H1 (cell line): ENCODE measurements around the gene TFCP2L1. TPM values are rescaled to one million over a fixed set of nuclear protein-coding genes. Genes with fewer than 3 reads are reported as not detected.
A peak's percentile ranks its signal among the peaks of the same experiment; 100 is the strongest.

Source experiments
- CTCF ChIA-PET: fragments of 300-600 bp; sonication (Branson Sonifier 250); formaldehyde crosslinking; loops from one replicate; lab custom pipeline; 2021; ENCODE audit not compliant: partially characterized antibody; lab: Charles Lee
- POLR2A ChIA-PET: fragments of 300-600 bp; sonication (Branson Sonifier 250); formaldehyde crosslinking; loops from one replicate; lab custom pipeline; 2021; ENCODE audit warnings: inconsistent platforms; ENCODE audit not compliant: partially characterized antibody; lab: Charles Lee
- DNase-seq, 2 experiments: peaks; one replicate each; pipeline versions ENCODE4 v3.0.0 to v3.0.0-alpha.2; 2010 to 2022; ENCODE audit warnings: low spot score in 2 of 2, low read depth in 1 of 2, mixed read lengths in 1 of 2
- FAIRE-seq: peaks from 2 replicates; lab custom pipeline; 2011; peaks lifted over from hg19 to GRCh38; lab: Jason Lieb, UNC
- H2AFZ ChIP-seq: 2 replicates; pipeline ENCODE4 v1.8.1; 2012; ENCODE audit warnings: low read length, inconsistent platforms
- H2AK5ac ChIP-seq: 2 replicates; pipeline ENCODE4 v1.6.1; 2013; ENCODE audit warnings: low read depth, low read length
- H2BK120ac ChIP-seq: replicated peaks from 2 replicates; pipeline ENCODE3; 2013; ENCODE audit warnings: low read depth, low read length, inconsistent platforms
- H2BK12ac ChIP-seq: 2 replicates; pipeline ENCODE4 v1.6.1; 2013; ENCODE audit warnings: low read depth, low read length
- H2BK15ac ChIP-seq: 2 replicates; pipeline ENCODE4 v1.6.1; 2013; ENCODE audit warnings: low read length
- H2BK20ac ChIP-seq: 2 replicates; pipeline ENCODE4 v1.6.1; 2013; ENCODE audit warnings: low read length
- H2BK5ac ChIP-seq: 2 replicates; pipeline ENCODE4 v1.6.1; 2013; ENCODE audit warnings: low read depth, low read length
- H3K14ac ChIP-seq: 2 replicates; pipeline ENCODE4 v1.6.1; 2013; ENCODE audit warnings: inconsistent platforms; ENCODE audit not compliant: insufficient read length
- H3K18ac ChIP-seq: 2 replicates; pipeline ENCODE4 v1.6.1; 2013; ENCODE audit warnings: low read length; ENCODE audit errors: extremely low read depth
- H3K23ac ChIP-seq: 2 replicates; pipeline ENCODE4 v1.6.1; 2013; ENCODE audit warnings: inconsistent platforms; ENCODE audit not compliant: insufficient read length
- H3K23me2 ChIP-seq: 2 replicates; pipeline ENCODE4 v1.6.1; 2013; ENCODE audit warnings: low read depth, low read length
- H3K27ac ChIP-seq: 2 replicates; pipeline ENCODE4 v1.6.1; 2011; ENCODE audit warnings: low read depth, low read length, inconsistent platforms
- H3K27me3 ChIP-seq, 4 experiments: replicated peaks in 1 of 4; 1 replicate in 1 of 4; 2 replicates in 3 of 4; pipeline versions ENCODE4 v1.6.1 to v1.8.1; 2011 to 2013; ENCODE audit warnings: low read length in 3 of 4, mild to moderate bottlenecking in 3 of 4, inconsistent platforms in 2 of 4, mixed read lengths in 2 of 4, moderate library complexity in 1 of 4; ENCODE audit not compliant: control insufficient read depth in 3 of 4, insufficient read depth in 3 of 4; ENCODE audit errors: extremely low read depth in 1 of 4
- H3K36me3 ChIP-seq, 4 experiments: 2 replicates each; pipeline versions ENCODE4 v1.6.1 to v1.8.1; 2011 to 2013; ENCODE audit warnings: mild to moderate bottlenecking in 4 of 4, low read length in 3 of 4, moderate library complexity in 2 of 4, control low read depth in 1 of 4, inconsistent platforms in 1 of 4; ENCODE audit not compliant: insufficient read depth in 4 of 4, control insufficient read depth in 2 of 4
- H3K4ac ChIP-seq: replicated peaks from 2 replicates; pipeline ENCODE3; 2013; ENCODE audit warnings: low read length, low read depth, mixed read lengths, inconsistent platforms; ENCODE audit not compliant: insufficient read length
- H3K4me1 ChIP-seq, 4 experiments: replicated peaks in 1 of 4; 1 replicate in 1 of 4; 2 replicates in 3 of 4; pipeline versions ENCODE4 v1.6.1 to v1.8.1; 2011 to 2013; ENCODE audit warnings: low read length in 3 of 4, inconsistent platforms in 2 of 4, mixed read lengths in 1 of 4; ENCODE audit not compliant: insufficient read depth in 4 of 4, control insufficient read depth in 3 of 4
- H3K4me2 ChIP-seq, 2 experiments: 2 replicates each; pipeline versions ENCODE4 v1.6.1 to v1.8.1; 2011 to 2013; ENCODE audit warnings: low read depth in 2 of 2, low read length in 2 of 2, control low read depth in 1 of 2, inconsistent platforms in 1 of 2, mild to moderate bottlenecking in 1 of 2; ENCODE audit not compliant: insufficient read depth in 1 of 2
- H3K4me3 ChIP-seq, 4 experiments: fragments of 200-600, 300-600 bp in 1 of 4; sonication (generic), shearing (Covaris generic), sonication (Bioruptor Twin) in 1 of 4; 2 replicates each; pipeline versions ENCODE4 v1.5.1 to v1.8.1; 2011 to 2016; ENCODE audit warnings: low read length in 4 of 4, low read depth in 3 of 4, control low read depth in 2 of 4, inconsistent platforms in 2 of 4, mild to moderate bottlenecking in 2 of 4, mixed read lengths in 1 of 4, moderate library complexity in 1 of 4; ENCODE audit not compliant: insufficient read depth in 2 of 4; ENCODE audit errors: extremely low read depth in 1 of 4
- H3K56ac ChIP-seq: replicated peaks from 2 replicates; pipeline ENCODE3; 2013; ENCODE audit warnings: low read depth, mild to moderate bottlenecking, mixed read lengths, low read length, inconsistent platforms; ENCODE audit not compliant: insufficient read length
- H3K79me1 ChIP-seq: 2 replicates; pipeline ENCODE4 v1.6.1; 2013; ENCODE audit warnings: low read depth, low read length, control low read depth
- H3K79me2 ChIP-seq, 2 experiments: 2 replicates each; pipeline versions ENCODE4 v1.6.1 to v1.8.1; 2012 to 2013; ENCODE audit warnings: low read length in 2 of 2, mild to moderate bottlenecking in 2 of 2, inconsistent platforms in 1 of 2; ENCODE audit not compliant: insufficient read depth in 2 of 2, control insufficient read depth in 1 of 2
- H3K9ac ChIP-seq, 4 experiments: replicated peaks in 1 of 4; 1 replicate in 1 of 4; 2 replicates in 3 of 4; pipeline versions ENCODE4 v1.6.1 to v1.8.1; 2011 to 2013; ENCODE audit warnings: low read depth in 3 of 4, low read length in 3 of 4, control low read depth in 2 of 4, mild to moderate bottlenecking in 2 of 4, moderate library complexity in 2 of 4, inconsistent platforms in 1 of 4; ENCODE audit errors: extremely low read depth in 1 of 4
- H3K9me3 ChIP-seq, 2 experiments: 2 replicates each; pipeline versions ENCODE4 v1.6.1 to v1.8.1; 2012 to 2013; ENCODE audit warnings: mild to moderate bottlenecking in 2 of 2, moderate library complexity in 2 of 2, control low read depth in 1 of 2, inconsistent platforms in 1 of 2, low read depth in 1 of 2, low read length in 1 of 2, mixed read lengths in 1 of 2; ENCODE audit not compliant: insufficient read depth in 2 of 2
- H4K20me1 ChIP-seq, 2 experiments: replicated peaks in 1 of 2; 2 replicates each; pipeline versions ENCODE3 to v1.8.1; 2011 to 2013; ENCODE audit warnings: inconsistent platforms in 2 of 2, low read length in 2 of 2, mild to moderate bottlenecking in 1 of 2; ENCODE audit not compliant: insufficient read depth in 2 of 2, control insufficient read depth in 1 of 2
- H4K5ac ChIP-seq: 2 replicates; pipeline ENCODE4 v1.6.1; 2013; ENCODE audit warnings: low read length, low read depth, mixed read lengths, inconsistent platforms; ENCODE audit not compliant: insufficient read length
- H4K8ac ChIP-seq: 2 replicates; pipeline ENCODE4 v1.8.0; 2013; ENCODE audit warnings: mild to moderate bottlenecking, moderate library complexity, low read length, inconsistent platforms; ENCODE audit not compliant: insufficient read depth; ENCODE audit errors: extremely low read depth
- H4K91ac ChIP-seq: replicated peaks from 2 replicates; pipeline ENCODE3; 2013; ENCODE audit warnings: low read length, mixed read lengths, inconsistent platforms; ENCODE audit not compliant: insufficient read length
- ASH2L ChIP-seq: fragments of 200-600, 300-600 bp; sonication (generic); IDR thresholded peaks from one replicate; pipeline ENCODE4 v1.7.1; 2017; ENCODE audit warnings: low read length
- CBX5 ChIP-seq: fragments of 300-800, 300-1000 bp; sonication (generic); IDR thresholded peaks from 2 replicates; pipeline ENCODE4 v1.7.1; 2016; ENCODE audit warnings: antibody characterized with exemption, low read length, low read depth
- CBX8 ChIP-seq: fragments of 300-800, 300-1000 bp; sonication (generic); IDR thresholded peaks from 2 replicates; pipeline ENCODE4 v1.7.1; 2016; ENCODE audit warnings: low read depth, low read length, borderline replicate concordance
- GABPA ChIP-seq: IDR thresholded peaks from 2 replicates; pipeline ENCODE4 v1.6.1; 2011; ENCODE audit warnings: mild to moderate bottlenecking, low read length, moderate library complexity, borderline replicate concordance; ENCODE audit not compliant: insufficient read depth
- NRF1 ChIP-seq: IDR thresholded peaks from 2 replicates; pipeline ENCODE4 v1.6.1; 2011; ENCODE audit warnings: mild to moderate bottlenecking, low read depth, low read length, improper control_type of control experiment
- POLR2A ChIP-seq, 2 experiments: IDR thresholded peaks; 1 replicate in 1 of 2; 2 replicates in 1 of 2; pipeline ENCODE4 v1.6.1; 2011; ENCODE audit warnings: low read depth in 2 of 2, low read length in 2 of 2, mild to moderate bottlenecking in 2 of 2; ENCODE audit errors: control extremely low read depth in 1 of 2
- SIX5 ChIP-seq: IDR thresholded peaks from 2 replicates; pipeline ENCODE4 v1.6.1; 2011; ENCODE audit warnings: mild to moderate bottlenecking, low read depth, low read length
- SP4 ChIP-seq: IDR thresholded peaks from 2 replicates; pipeline ENCODE4 v1.6.1; 2012; ENCODE audit warnings: low read length, inconsistent platforms
- TBP ChIP-seq: IDR thresholded peaks from 2 replicates; pipeline ENCODE4 v1.6.1; 2011; ENCODE audit warnings: low read depth, low read length, improper control_type of control experiment
- USF2 ChIP-seq: IDR thresholded peaks from 2 replicates; pipeline ENCODE4 v1.6.1; 2011; ENCODE audit warnings: low read length, improper control_type of control experiment
- YY1 ChIP-seq: IDR thresholded peaks from 2 replicates; pipeline ENCODE4 v1.6.1; 2011; ENCODE audit warnings: low read depth, mild to moderate bottlenecking, low read length
- ZNF274 ChIP-seq: IDR thresholded peaks from 2 replicates; pipeline ENCODE4 v1.7.0; 2012; ENCODE audit warnings: low read length, borderline replicate concordance; ENCODE audit errors: extremely low read depth
- WGBS, 2 experiments: shearing (Covaris generic) in 1 of 2; methylation state at CpG; one replicate each; pipeline versions ENCODE4 v1.1.6 to v1.1.7; 2013 to 2015; ENCODE audit warnings: low lambda C conversion rate in 2 of 2, mixed read lengths in 2 of 2, inconsistent platforms in 1 of 2, low coverage in 1 of 2, missing lambda C conversion rate in 1 of 2; ENCODE audit not compliant: insufficient replicate concordance in 2 of 2, insufficient coverage in 1 of 2, insufficient read length in 1 of 2; ENCODE audit errors: extremely low coverage in 1 of 2, missing lambda C conversion rate in 1 of 2; 5-methylcytosine and 5-hydroxymethylcytosine counted together
- polyA plus RNA-seq, 7 experiments: library from polyadenylated mRNA; depleted of rRNA in 3 of 7; stranded (reverse) in 5 of 7; unstranded in 2 of 7; fragments of >200 nt in 5 of 7; fragments of 200-250 nt in 2 of 7; gene quantifications; 1 replicate in 5 of 7; 2 replicates in 1 of 7; 4 replicates in 1 of 7; pipeline versions ENCODE4 v1.2.1 to v1.2.3, GENCODE V29; 2011 to 2013; ENCODE audit warnings: missing spikeins in 2 of 7, mixed read lengths in 2 of 7
- total RNA-seq: library from RNA; stranded (reverse); fragmentation: NEBNext Ultra II Directional; extraction: Animal tissue kit (Norgen Biotek cat#: 25700); gene quantifications from 2 replicates; pipeline ENCODE4 v1.2.1, GENCODE V29; 2021

TFCP2L1 gene
- total and polyA plus RNA-seq, 2 of the 8 experiments (the other 6 are each of a cell fraction or from before 2014, with no cell fraction given) = 1.5 to 3.8 TPM

GRCh38 chr2:121294881-121295840 lies 10.2 kb upstream of the TFCP2L1 start:
- Histone ChIP-seq H3K23me2 (no peaks in the 10 kb centered on the region), H3K4me1 (no peaks in the 10 kb centered on the region), H4K8ac (peak overlapping the region; percentile 45; the same call in 1 of the 2 replicates), H3K36me3 (no peaks in the 10 kb centered on the region), H3K14ac (no peak overlapping the region), H2BK12ac (no peak overlapping the region), H3K18ac (no peak overlapping the region), H3K23ac (no peak overlapping the region), H3K4me3 (no peak overlapping the region), H3K4ac (no peak overlapping the region), H3K4me2 (no peak overlapping the region), H4K91ac (no peak overlapping the region), H3K9me3 (no peaks in the 10 kb centered on the region), H3K79me2 (no peaks in the 10 kb centered on the region), H4K5ac (no peak overlapping the region), H3K27me3 (no peaks in the 10 kb centered on the region), H3K27ac (no peak overlapping the region), H2BK15ac (no peak overlapping the region), H2BK5ac (no peak overlapping the region), H3K56ac (no peak overlapping the region), H3K9ac (no peak overlapping the region), H2AK5ac (no peak overlapping the region), H3K79me1 (no peaks in the 10 kb centered on the region; the same call in 1 of the 2 replicates), H2AFZ (no peak overlapping the region), H4K20me1 (no peaks in the 10 kb centered on the region), H2BK20ac (no peak overlapping the region), H2BK120ac (no peak overlapping the region)
- CTCF ChIA-PET = interaction anchor here (0.6 to 3.9 kb wide), 15 partner anchors 23 to 836 kb away, joined by 3 to 38 read pairs (median 4); no protein-coding TSS in a partner anchor
- 83% methylated on average over 9 of the region's 9 CpGs; no CpG with 5 or more reads in 1 of the 2 experiments for WGBS, 2 experiments
- DNase-seq (no peak), FAIRE-seq (no peak)
- POLR2A ChIA-PET = interaction anchor here (0.6 to 0.8 kb wide), 3 partner anchors 57 to 549 kb away, joined by 3 to 4 read pairs (median 3); no protein-coding TSS in a partner anchor
- TF ChIP-seq YY1 = no peak
- TF ChIP-seq CBX8 = no peak
- no peak for TF ChIP-seq CBX5
- no peak for TF ChIP-seq GABPA
- TF ChIP-seq ASH2L = no peak
- TF ChIP-seq TBP = no peak
- no peak for TF ChIP-seq SP4
- no peak for TF ChIP-seq ZNF274
- TF ChIP-seq POLR2A (IDR thresholded peaks at IDR 0.05; ENCODE audit: control extremely low read depth in 1 of 2, low read depth in 2 of 2, low read length in 2 of 2) = no peak
- TF ChIP-seq NRF1 = no peak
- TF ChIP-seq USF2 = no peak
- no peak for TF ChIP-seq SIX5
